DOHH2 (cell line): ENCODE data around the gene CDHR2.

Experiments
- CTCF ChIP-seq: fragments of 200-600 bp; sonication (generic); IDR thresholded peaks from one replicate; pipeline ENCODE4 v1.5.1; 2014; ENCODE audit warnings: antibody characterized with exemption, mild to moderate bottlenecking, low read depth, low read length; ENCODE audit not compliant: poor library complexity, severe bottlenecking
- EZH2phosphoT487 ChIP-seq: fragments of 200-600 bp; sonication (generic); IDR thresholded peaks from 2 replicates; pipeline ENCODE4 v1.6.1; 2017; ENCODE audit warnings: borderline replicate concordance, mild to moderate bottlenecking, antibody characterized with exemption, low read length, moderate library complexity, mixed read lengths

- TF ChIP-seq CTCF, result no peak
- no peak for TF ChIP-seq EZH2phosphoT487
Observed at GRCh38 chr5:176625512-176625911, 76.4 kb downstream of the CDHR2 start.
